Spleen (tissue), 11 donors: ENCODE results near the gene MPZL2. TPM values are rescaled to one million over a fixed set of nuclear protein-coding genes. Genes with fewer than 3 reads are reported as not detected.

Experiments
- DNase-seq: peaks from one replicate; pipeline ENCODE4 v3.0.0-alpha.2; 2020
- H3K27ac ChIP-seq, 8 donors: fragments of 200-600 bp; sonication (generic) in 7 of 8; 1 replicate in 4 of 8; 2 replicates in 4 of 8; pipeline versions ENCODE4 v1.5.0 to v1.8.0; 2016 to 2021; ENCODE audit warnings: inconsistent platforms in 4 of 8, mild to moderate bottlenecking in 4 of 8, moderate library complexity in 1 of 8
- H3K27me3 ChIP-seq, 7 donors: fragments of 200-600 bp; sonication (generic) in 6 of 7; replicated peaks in 1 of 7; 1 replicate in 4 of 7; 2 replicates in 3 of 7; pipeline versions ENCODE4 v1.5.0 to v1.8.0; 2016 to 2021; ENCODE audit warnings: inconsistent platforms in 3 of 7, mild to moderate bottlenecking in 1 of 7
- H3K36me3 ChIP-seq, 6 donors: fragments of 200-600 bp; sonication (generic) in 5 of 6; 1 replicate in 4 of 6; 2 replicates in 2 of 6; pipeline versions ENCODE4 v1.5.0 to v1.8.0; 2016 to 2021; ENCODE audit warnings: inconsistent platforms in 2 of 6
- H3K4me1 ChIP-seq, 6 donors: fragments of 200-600 bp; sonication (generic) in 5 of 6; 1 replicate in 3 of 6; 2 replicates in 3 of 6; pipeline versions ENCODE4 v1.5.0 to v1.8.0; 2016 to 2021; ENCODE audit warnings: inconsistent platforms in 3 of 6
- H3K4me3 ChIP-seq, 8 donors: fragments of 200-600 bp; sonication (generic) in 7 of 8; 1 replicate in 4 of 8; 2 replicates in 4 of 8; pipeline versions ENCODE4 v1.5.0 to v1.8.0; 2016 to 2021; ENCODE audit warnings: inconsistent platforms in 4 of 8, mild to moderate bottlenecking in 4 of 8, moderate library complexity in 2 of 8
- H3K9me3 ChIP-seq, 8 donors: fragments of 200-600 bp; sonication (generic) in 7 of 8; 1 replicate in 4 of 8; 2 replicates in 4 of 8; pipeline versions ENCODE4 v1.5.0 to v1.8.0; 2016 to 2021; ENCODE audit warnings: inconsistent platforms in 4 of 8
- POLR2A ChIP-seq, 3 donors: fragments of 450-650 bp; IDR thresholded peaks; one replicate each; pipeline ENCODE4 v1.5.1; 2017; ENCODE audit warnings: antibody characterized with exemption in 3 of 3, mild to moderate bottlenecking in 1 of 3
- POLR2AphosphoS5 ChIP-seq, 3 donors: sonication (generic); formaldehyde crosslinking; IDR thresholded peaks; one replicate each; pipeline ENCODE4 v1.5.1; 2017; ENCODE audit warnings: antibody characterized with exemption in 3 of 3
- WGBS, 5 donors: extraction: QIAGEN DNeasy Blood & Tissue Kit in 3 of 5; methylation state at CpG; one replicate each; pipeline versions ENCODE4 v1.1.5 to v1.1.7; 2013 to 2018; 5-methylcytosine and 5-hydroxymethylcytosine counted together
- intact Hi-C: fragments of 100-400 bp; cut with DNase I; formaldehyde crosslinking; loops from one replicate; pipeline ENCODE4 v1.15.0; 2023; ENCODE audit warnings: low total_unique reads
- polyA plus RNA-seq, 3 donors: library from polyadenylated mRNA; stranded (reverse); fragments of 200-250 nt; gene quantifications; one replicate each; pipeline ENCODE4 v1.2.1, GENCODE V29; 2013
- total RNA-seq, 7 donors: library from RNA; depleted of rRNA in 3 of 7; stranded (reverse); fragments of >200 nt in 3 of 7; fragmentation: NEBNext Ultra II Directional in 4 of 7; extraction: Animal tissue kit (Norgen Biotek cat#: 25700) in 4 of 7; gene quantifications; one replicate each; pipeline versions ENCODE4 v1.1.0 to v1.2.1, GENCODE V29; 2016 to 2021
- TF ChIP-seq, protein P1 (sequence below), 11 experiments: fragments of 200-600 bp in 7 of 11; fragments of 450-650 bp in 4 of 11; sonication (generic) in 4 of 11; IDR thresholded peaks in 8 of 11; conservative IDR thresholded peaks in 3 of 11; 1 replicate in 7 of 11; 2 replicates in 4 of 11; pipeline versions ENCODE4 v1.4.0 to v1.8.0; 2016 to 2021; ENCODE audit warnings: antibody characterized with exemption in 11 of 11, inconsistent platforms in 4 of 11, mild to moderate bottlenecking in 1 of 11
- donor health status: healthy with polysubstance abuse.
- donor health status: DM: no; HTN: no; CAD: no; lungs with moderate emphysema.
- donor health status: DM: no; HTN: no; CAD: no.
- donor health status: Bipolar disorder and iron deficiency.
- donor health status: healthy.
- donor health status: DM: no; HTN: no; CAD: no.
- donor health status: DM: yes; HTN: yes; CAD: no.

Gene MPZL2
- total and polyA plus RNA-seq, 10 donors = 1.6 to 18.4 (median 8.7) TPM

DNA sequence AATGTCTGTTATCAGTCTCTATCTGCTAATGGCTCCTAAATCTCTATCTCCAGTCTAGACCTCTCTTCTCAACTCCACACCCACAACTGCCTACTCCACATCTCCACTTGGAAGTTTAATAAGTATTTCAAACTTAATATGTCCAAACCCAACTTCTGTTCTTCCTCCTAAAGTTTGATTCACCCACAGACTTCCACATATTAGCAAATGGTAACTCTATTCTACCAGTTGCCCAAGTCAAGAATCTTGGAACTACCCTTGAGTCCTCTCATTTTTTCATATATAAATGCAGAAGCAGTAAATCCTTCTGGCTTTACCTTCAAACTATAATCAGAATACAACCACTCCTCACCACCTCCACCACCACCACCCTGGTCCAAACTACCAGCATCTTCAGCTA, 32.6 kb downstream of the MPZL2 start:
- no peak for DNase-seq
- Histone ChIP-seq H3K27ac (peak overlapping the region in 1 of 8 donors; percentile 17), H3K4me1 (peaks cover 26 to 80% (median 39%) of the 10 kb centered on the region in 6 donors), H3K36me3 (peaks cover 0 to 46% (median 16%) of the 10 kb centered on the region in 6 donors), H3K27me3 (no peaks in the 10 kb centered on the region), H3K4me3 (no peak overlapping the region), H3K9me3 (no peaks in the 10 kb centered on the region)
- TF ChIP-seq, protein P1, sequence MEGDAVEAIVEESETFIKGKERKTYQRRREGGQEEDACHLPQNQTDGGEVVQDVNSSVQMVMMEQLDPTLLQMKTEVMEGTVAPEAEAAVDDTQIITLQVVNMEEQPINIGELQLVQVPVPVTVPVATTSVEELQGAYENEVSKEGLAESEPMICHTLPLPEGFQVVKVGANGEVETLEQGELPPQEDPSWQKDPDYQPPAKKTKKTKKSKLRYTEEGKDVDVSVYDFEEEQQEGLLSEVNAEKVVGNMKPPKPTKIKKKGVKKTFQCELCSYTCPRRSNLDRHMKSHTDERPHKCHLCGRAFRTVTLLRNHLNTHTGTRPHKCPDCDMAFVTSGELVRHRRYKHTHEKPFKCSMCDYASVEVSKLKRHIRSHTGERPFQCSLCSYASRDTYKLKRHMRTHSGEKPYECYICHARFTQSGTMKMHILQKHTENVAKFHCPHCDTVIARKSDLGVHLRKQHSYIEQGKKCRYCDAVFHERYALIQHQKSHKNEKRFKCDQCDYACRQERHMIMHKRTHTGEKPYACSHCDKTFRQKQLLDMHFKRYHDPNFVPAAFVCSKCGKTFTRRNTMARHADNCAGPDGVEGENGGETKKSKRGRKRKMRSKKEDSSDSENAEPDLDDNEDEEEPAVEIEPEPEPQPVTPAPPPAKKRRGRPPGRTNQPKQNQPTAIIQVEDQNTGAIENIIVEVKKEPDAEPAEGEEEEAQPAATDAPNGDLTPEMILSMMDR (IDR thresholded peaks at IDR 0.05 in 8 of 11, conservative IDR thresholded peaks at IDR 0.05 in 3 of 11) = no peak
- TF ChIP-seq POLR2A (IDR thresholded peaks at IDR 0.05) (no peak), POLR2AphosphoS5 (IDR thresholded peaks at IDR 0.05) (no peak)
- intact Hi-C loops = no loop called here

DNA sequence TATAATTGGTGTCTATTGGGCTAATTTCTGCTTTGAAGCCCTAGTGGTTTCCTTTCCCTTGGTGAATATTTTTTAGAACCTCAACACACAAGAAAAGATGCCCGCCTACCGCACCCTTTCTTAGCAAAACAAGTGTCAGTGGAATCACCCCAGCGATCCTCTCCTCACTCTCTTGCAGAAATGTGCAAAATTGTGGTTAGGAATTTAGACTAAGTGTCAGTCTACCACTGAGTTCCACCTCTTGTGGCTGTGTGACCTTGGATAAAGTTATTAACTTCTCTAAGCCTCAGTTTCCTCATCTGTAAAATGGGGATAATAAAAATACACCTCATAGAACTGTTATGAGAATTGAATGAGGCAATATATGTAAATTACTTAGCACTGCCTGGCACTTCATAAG, 34.0 kb downstream of the MPZL2 start:
- H3K36me3 ChIP-seq = peaks cover 0 to 36% (median 16%) of the 10 kb centered on the region in 6 donors
- peak overlapping the region in 7 of 8 donors; percentile 71 to 90 (median 83) for H3K27ac ChIP-seq
- H3K9me3 ChIP-seq = no peaks in the 10 kb centered on the region
- H3K4me1 ChIP-seq = peaks cover 33 to 83% (median 52%) of the 10 kb centered on the region in 6 donors
- 68 to 80% (median 76%) methylated on average over 3 of the region's 3 CpGs for WGBS, 5 donors
- TF ChIP-seq, protein P1 (IDR thresholded peaks at IDR 0.05 in 8 of 11, conservative IDR thresholded peaks at IDR 0.05 in 3 of 11) = no peak
- no peak for TF ChIP-seq POLR2AphosphoS5 (IDR thresholded peaks at IDR 0.05)
- no peaks in the 10 kb centered on the region for H3K27me3 ChIP-seq
- intact Hi-C loops = no loop called here
- peak overlapping the region in 1 of 8 donors; percentile 40 for H3K4me3 ChIP-seq
- DNase-seq = no peak

DNA sequence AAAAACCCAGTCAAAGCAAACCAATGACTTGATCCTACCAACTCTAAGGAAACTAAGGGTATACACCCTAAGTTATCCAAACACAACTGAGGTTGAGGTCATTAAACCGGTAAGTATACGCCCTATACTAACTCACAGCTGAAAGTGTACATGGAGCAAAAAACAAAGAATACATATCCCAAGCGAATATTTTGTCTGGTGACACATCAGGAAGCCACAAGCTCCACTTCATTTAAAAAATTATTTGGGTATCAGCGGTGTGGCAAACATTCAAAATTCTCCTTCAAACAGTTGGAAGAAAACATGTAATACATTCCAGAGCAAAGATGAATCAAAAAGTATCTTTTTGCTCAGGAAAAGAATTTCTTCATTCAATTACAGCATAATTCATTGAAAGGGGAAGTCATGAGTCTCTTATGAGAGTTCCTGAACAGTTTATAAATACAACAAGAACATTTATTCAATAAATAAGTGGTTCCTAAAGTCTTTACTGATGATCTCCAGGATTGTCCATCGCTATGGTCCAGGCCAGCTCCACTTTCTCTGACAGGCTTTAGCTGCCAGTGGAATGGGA, 34.7 kb downstream of the MPZL2 start:
- H3K27ac ChIP-seq = peak overlapping the region; percentile 29 to 90 (median 83)
- H3K36me3 ChIP-seq = peaks cover 0 to 28% (median 16%) of the 10 kb centered on the region in 6 donors
- no peaks in the 10 kb centered on the region for H3K27me3 ChIP-seq
- intact Hi-C loops = no loop called here
- peak overlapping the region in 1 of 8 donors; percentile 40 for H3K4me3 ChIP-seq
- DNase-seq = no peak
- peaks cover 34 to 88% (median 57%) of the 10 kb centered on the region in 6 donors for H3K4me1 ChIP-seq
- TF ChIP-seq, protein P1 (IDR thresholded peaks at IDR 0.05 in 8 of 11, conservative IDR thresholded peaks at IDR 0.05 in 3 of 11) = no peak
- no peaks in the 10 kb centered on the region for H3K9me3 ChIP-seq
- 42 to 60% (median 51%) methylated on average over 5 of the region's 5 CpGs for WGBS, 5 donors

DNA sequence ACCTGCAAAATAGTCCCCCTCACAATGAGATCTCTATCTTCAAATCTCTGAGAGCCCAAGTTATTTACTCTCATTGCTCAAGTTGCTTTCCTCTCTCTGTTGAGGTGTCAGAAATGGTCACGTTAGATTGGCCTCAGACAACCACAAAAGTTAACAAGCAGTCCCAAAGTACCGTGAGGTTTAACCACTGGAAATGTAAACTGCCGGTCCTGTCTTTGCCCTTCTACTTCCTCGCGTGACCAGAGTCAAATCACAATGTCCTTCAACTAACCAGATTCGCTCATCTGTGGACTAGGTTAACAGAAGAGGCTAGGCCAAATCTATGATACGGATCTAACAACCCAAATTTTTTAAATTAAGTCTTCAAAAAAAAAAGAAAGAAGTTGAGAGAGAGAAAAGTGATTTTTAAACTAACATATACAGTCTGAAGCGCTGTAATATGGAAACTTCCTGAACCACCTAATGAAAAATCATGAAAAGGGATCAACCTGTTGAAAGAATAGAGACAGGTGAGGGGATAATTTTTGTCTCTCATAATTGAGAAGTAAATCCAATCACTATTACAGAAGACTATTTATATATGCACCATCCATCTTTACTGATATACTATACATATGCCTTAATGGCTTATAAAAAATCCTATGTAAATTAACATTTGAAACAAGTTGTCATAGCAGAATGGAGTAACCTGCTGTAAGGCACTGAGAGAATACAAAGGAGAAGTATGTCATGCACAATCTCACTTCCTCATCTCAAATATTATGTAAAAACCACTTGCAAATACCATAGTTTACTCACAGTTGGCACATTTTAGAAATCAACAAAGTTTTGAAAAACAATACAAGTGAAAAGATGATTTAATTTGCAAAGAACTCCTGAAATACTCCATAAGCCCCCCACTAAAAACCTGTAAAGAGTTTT, 36.0 kb downstream of the MPZL2 start:
- Histone ChIP-seq H3K36me3 (peaks cover 0 to 16% (median 9%) of the 10 kb centered on the region in 6 donors), H3K4me1 (peaks cover 34 to 91% (median 61%) of the 10 kb centered on the region in 6 donors), H3K9me3 (no peaks in the 10 kb centered on the region), H3K27ac (peak overlapping the region; percentile 5 to 90 (median 83)), H3K4me3 (peak overlapping the region in 1 of 8 donors; percentile 40), H3K27me3 (peaks cover 0 to 11% (median 0%) of the 10 kb centered on the region in 7 donors)
- intact Hi-C loops = no loop called here
- 36 to 49% (median 41%) methylated on average over 8 of the region's 8 CpGs for WGBS, 5 donors
- TF ChIP-seq POLR2A (IDR thresholded peaks at IDR 0.05) (no peak), POLR2AphosphoS5 (IDR thresholded peaks at IDR 0.05) (peak in 1 of 3 donors; percentile 35)
- DNase-seq = no peak
